T-helper 1 cell treated with Interleukin-12 subunit alpha and Interleukin-12 subunit beta and Interleukin-4 antibody, amounts not matched to agents 30 μg/mL and 1 μg/mL, for 36 hours (primary cell): ENCODE measurements around the gene GNG12.

ENCODE experiments used
- H3K27ac Mint-ChIP-seq: one replicate; pipeline ENCODE4 v1.8.0; 2021; ENCODE audit warnings: mild to moderate bottlenecking, mixed read lengths
- H3K27me3 Mint-ChIP-seq: one replicate; pipeline ENCODE4 v1.8.0; 2021; ENCODE audit warnings: low read depth, mixed read lengths
- H3K36me3 Mint-ChIP-seq: one replicate; pipeline ENCODE4 v1.8.0; 2021; ENCODE audit warnings: low read depth, mixed read lengths
- H3K4me1 Mint-ChIP-seq: one replicate; pipeline ENCODE4 v1.8.0; 2021; ENCODE audit warnings: low read depth, mixed read lengths
- H3K4me3 Mint-ChIP-seq: one replicate; pipeline ENCODE4 v1.8.0; 2021; ENCODE audit warnings: mild to moderate bottlenecking, moderate library complexity, mixed read lengths
- H3K9me3 Mint-ChIP-seq: one replicate; pipeline ENCODE4 v1.8.0; 2021; ENCODE audit warnings: mixed read lengths

The GNG12 gene

GRCh38 chr1:67831850-67832513 is 1.3 kb downstream of the GNG12 start:
- H3K27me3 Mint-ChIP-seq: peaks cover 61% of the 10 kb centered on the region
- no peaks in the 10 kb centered on the region for H3K9me3 Mint-ChIP-seq
- H3K36me3 Mint-ChIP-seq: no peaks in the 10 kb centered on the region
- no peak overlapping the region for H3K27ac Mint-ChIP-seq
- H3K4me1 Mint-ChIP-seq: peaks cover 6% of the 10 kb centered on the region
- H3K4me3 Mint-ChIP-seq: peak overlapping the region; percentile 55

- Mint-ChIP-seq H3K27ac (no peak overlapping the region), H3K36me3 (no peaks in the 10 kb centered on the region), H3K9me3 (no peaks in the 10 kb centered on the region), H3K4me1 (peaks cover 6% of the 10 kb centered on the region), H3K27me3 (peaks cover 53% of the 10 kb centered on the region), H3K4me3 (no peak overlapping the region)
These were observed 2.1 kb downstream of the GNG12 start for GRCh38 chr1:67830928-67831830.

- Mint-ChIP-seq H3K36me3 (no peaks in the 10 kb centered on the region), H3K4me3 (no peak overlapping the region), H3K27me3 (peaks cover 45% of the 10 kb centered on the region), H3K9me3 (no peaks in the 10 kb centered on the region), H3K27ac (no peak overlapping the region), H3K4me1 (peaks cover 6% of the 10 kb centered on the region)
These were observed 3.0 kb downstream of the GNG12 start for GRCh38 chr1:67830226-67830625.

GRCh38 chr1:67827688-67828087 is 5.6 kb downstream of the GNG12 start:
- Mint-ChIP-seq H3K27ac (no peak overlapping the region), H3K27me3 (peaks cover 37% of the 10 kb centered on the region), H3K9me3 (no peaks in the 10 kb centered on the region), H3K4me3 (no peak overlapping the region), H3K36me3 (no peaks in the 10 kb centered on the region), H3K4me1 (peaks cover 6% of the 10 kb centered on the region)

- no peaks in the 10 kb centered on the region for H3K4me1 Mint-ChIP-seq
- no peak overlapping the region for H3K27ac Mint-ChIP-seq
- no peaks in the 10 kb centered on the region for H3K9me3 Mint-ChIP-seq
- no peaks in the 10 kb centered on the region for H3K36me3 Mint-ChIP-seq
- H3K27me3 Mint-ChIP-seq: peaks cover 16% of the 10 kb centered on the region
- H3K4me3 Mint-ChIP-seq: no peak overlapping the region
These were observed 7.7 kb downstream of the GNG12 start for GRCh38 chr1:67825591-67825990.

- no peaks in the 10 kb centered on the region for H3K4me1 Mint-ChIP-seq
- no peak overlapping the region for H3K4me3 Mint-ChIP-seq
- H3K27ac Mint-ChIP-seq: no peak overlapping the region
- H3K9me3 Mint-ChIP-seq: no peaks in the 10 kb centered on the region
- no peaks in the 10 kb centered on the region for H3K36me3 Mint-ChIP-seq
- H3K27me3 Mint-ChIP-seq: peaks cover 16% of the 10 kb centered on the region
These were observed 8.5 kb downstream of the GNG12 start for GRCh38 chr1:67824766-67825165.

GRCh38 chr1:67823615-67824014 is 9.7 kb downstream of the GNG12 start:
- no peak overlapping the region for H3K27ac Mint-ChIP-seq
- no peaks in the 10 kb centered on the region for H3K4me1 Mint-ChIP-seq
- peaks cover 18% of the 10 kb centered on the region for H3K27me3 Mint-ChIP-seq
- no peaks in the 10 kb centered on the region for H3K36me3 Mint-ChIP-seq
- H3K9me3 Mint-ChIP-seq: no peaks in the 10 kb centered on the region
- no peak overlapping the region for H3K4me3 Mint-ChIP-seq

- Mint-ChIP-seq H3K27ac (no peak overlapping the region), H3K4me1 (no peaks in the 10 kb centered on the region), H3K27me3 (peaks cover 18% of the 10 kb centered on the region), H3K4me3 (no peak overlapping the region), H3K36me3 (no peaks in the 10 kb centered on the region), H3K9me3 (no peaks in the 10 kb centered on the region)
These were observed 12.0 kb downstream of the GNG12 start for GRCh38 chr1:67821263-67821662.

GRCh38 chr1:67818725-67819301 is 14.5 kb downstream of the GNG12 start:
- Mint-ChIP-seq H3K36me3 (no peaks in the 10 kb centered on the region), H3K27me3 (peaks cover 18% of the 10 kb centered on the region), H3K27ac (no peak overlapping the region), H3K9me3 (no peaks in the 10 kb centered on the region), H3K4me1 (no peaks in the 10 kb centered on the region), H3K4me3 (no peak overlapping the region)

GRCh38 chr1:67818162-67818561 is 15.1 kb downstream of the GNG12 start:
- H3K4me3 Mint-ChIP-seq: no peak overlapping the region
- H3K27me3 Mint-ChIP-seq: peaks cover 16% of the 10 kb centered on the region
- H3K9me3 Mint-ChIP-seq: no peaks in the 10 kb centered on the region
- no peaks in the 10 kb centered on the region for H3K36me3 Mint-ChIP-seq
- no peak overlapping the region for H3K27ac Mint-ChIP-seq
- no peaks in the 10 kb centered on the region for H3K4me1 Mint-ChIP-seq

- H3K36me3 Mint-ChIP-seq: no peaks in the 10 kb centered on the region
- H3K27me3 Mint-ChIP-seq: peaks cover 12% of the 10 kb centered on the region
- no peaks in the 10 kb centered on the region for H3K4me1 Mint-ChIP-seq
- no peaks in the 10 kb centered on the region for H3K9me3 Mint-ChIP-seq
- H3K27ac Mint-ChIP-seq: no peak overlapping the region
- H3K4me3 Mint-ChIP-seq: no peak overlapping the region
These were observed 15.9 kb downstream of the GNG12 start for GRCh38 chr1:67817319-67817718.

GRCh38 chr1:67816506-67816905 is 16.8 kb downstream of the GNG12 start:
- Mint-ChIP-seq H3K36me3 (no peaks in the 10 kb centered on the region), H3K27me3 (peaks cover 12% of the 10 kb centered on the region), H3K27ac (no peak overlapping the region), H3K4me3 (no peak overlapping the region), H3K9me3 (no peaks in the 10 kb centered on the region), H3K4me1 (no peaks in the 10 kb centered on the region)

- no peak overlapping the region for H3K4me3 Mint-ChIP-seq
- H3K27ac Mint-ChIP-seq: no peak overlapping the region
- no peaks in the 10 kb centered on the region for H3K36me3 Mint-ChIP-seq
- no peaks in the 10 kb centered on the region for H3K4me1 Mint-ChIP-seq
- peaks cover 12% of the 10 kb centered on the region for H3K27me3 Mint-ChIP-seq
- no peaks in the 10 kb centered on the region for H3K9me3 Mint-ChIP-seq
These were observed 17.2 kb downstream of the GNG12 start for GRCh38 chr1:67816095-67816475.

- H3K27ac Mint-ChIP-seq: no peak overlapping the region
- peaks cover 12% of the 10 kb centered on the region for H3K27me3 Mint-ChIP-seq
- H3K9me3 Mint-ChIP-seq: no peaks in the 10 kb centered on the region
- no peak overlapping the region for H3K4me3 Mint-ChIP-seq
- no peaks in the 10 kb centered on the region for H3K4me1 Mint-ChIP-seq
- H3K36me3 Mint-ChIP-seq: no peaks in the 10 kb centered on the region
These were observed 17.8 kb downstream of the GNG12 start for GRCh38 chr1:67815303-67816094.
